NCI-H187 treated with DMSO at 0.1 percent for 48 hours (cell line): Measurements from ENCODE around the gene MTX3.

ENCODE experiments used
- DNase-seq: peaks from one replicate; lab custom pipeline; 2025; lab: John Stamatoyannopoulos, UW

Gene MTX3

GRCh38 chr5:79990598-79991507 is at the start of gene MTX3:
Gene MTX3, minus strand, starts transcription at chr5:79991262. Its CDS starts 24 bp downstream, at chr5:79991238.
- DNase-seq, result peak; percentile 26

- DNase-seq, result no peak
These were observed 48.6 kb upstream of the MTX3 start for GRCh38 chr5:80039650-80040049.

- DNase-seq, result no peak
These were observed 46.3 kb upstream of the MTX3 start for GRCh38 chr5:80037366-80037765.

- DNase-seq, result no peak
These were observed 45.6 kb upstream of the MTX3 start for GRCh38 chr5:80036615-80037014.

GRCh38 chr5:80035839-80036238 is 44.8 kb upstream of the MTX3 start:
- DNase-seq, result no peak

GRCh38 chr5:80034962-80035821 is 44.1 kb upstream of the MTX3 start, which contains the start of gene THBS4:
Gene THBS4, plus strand, starts transcription at chr5:80035348. Its CDS starts 190 bp downstream, at chr5:80035538.
- no peak for DNase-seq

- no peak for DNase-seq
These were observed 43.5 kb upstream of the MTX3 start for GRCh38 chr5:80034559-80034958.

GRCh38 chr5:80033513-80033912 is 42.5 kb upstream of the MTX3 start:
- DNase-seq, result no peak

- DNase-seq, result no peak
These were observed 40.0 kb upstream of the MTX3 start for GRCh38 chr5:80031109-80031508.

- DNase-seq, result no peak
These were observed 35.8 kb upstream of the MTX3 start for GRCh38 chr5:80026841-80027240.

- DNase-seq, result no peak
These were observed 34.0 kb upstream of the MTX3 start for GRCh38 chr5:80025069-80025468.

GRCh38 chr5:80010754-80011392 is 19.8 kb upstream of the MTX3 start:
- DNase-seq, result no peak

GRCh38 chr5:80008995-80009765 is 18.1 kb upstream of the MTX3 start:
- DNase-seq, result no peak

- no peak for DNase-seq
These were observed 11.6 kb upstream of the MTX3 start for GRCh38 chr5:80002677-80003076.

GRCh38 chr5:79999722-80000121 is 8.7 kb upstream of the MTX3 start:
- DNase-seq, result no peak

GRCh38 chr5:79992891-79993657 is 2.0 kb upstream of the MTX3 start:
- DNase-seq, result no peak

- DNase-seq, result no peak
These were observed 861 bp downstream of the MTX3 start for GRCh38 chr5:79990205-79990597.

- DNase-seq, result no peak
These were observed 4.8 kb downstream of the MTX3 start for GRCh38 chr5:79986260-79986659.

- DNase-seq, result no peak
These were observed 5.8 kb downstream of the MTX3 start for GRCh38 chr5:79985288-79985687.

- DNase-seq, result no peak
These were observed 6.7 kb downstream of the MTX3 start for GRCh38 chr5:79984363-79984762.

GRCh38 chr5:79983618-79984017 is 7.4 kb downstream of the MTX3 start:
- DNase-seq, result no peak
